Osteoblast (primary cell): ENCODE data around the gene LRRC14B. TPM values are rescaled to one million over a fixed set of nuclear protein-coding genes. Genes with fewer than 3 reads are reported as not detected.
A peak's percentile ranks its signal among the peaks of the same experiment; 100 is the strongest.
"Not testable (repeated sequence)": the region's sequence is repeated elsewhere in the genome, so short reads cannot be mapped to it uniquely, and the experiment has no call there.

Experiments
- DNase-seq: peaks from one replicate; pipeline ENCODE4 v3.0.0; 2011; ENCODE audit warnings: low spot score, mixed read lengths; ENCODE audit not compliant: insufficient read length; ENCODE audit errors: missing footprints
- H2AFZ ChIP-seq: 2 replicates; pipeline ENCODE4 v1.6.0; 2011; ENCODE audit warnings: mild to moderate bottlenecking, low read length
- H3K27ac ChIP-seq: 2 replicates; pipeline ENCODE4 v1.5.1; 2011; ENCODE audit warnings: mild to moderate bottlenecking, low read depth, low read length, moderate library complexity
- H3K27me3 ChIP-seq: 2 replicates; pipeline ENCODE4 v1.6.0; 2012; ENCODE audit warnings: mild to moderate bottlenecking, control low read depth, inconsistent platforms, low read length, moderate library complexity; ENCODE audit not compliant: insufficient read depth
- H3K36me3 ChIP-seq: 2 replicates; pipeline ENCODE4 v1.5.1; 2011; ENCODE audit warnings: mild to moderate bottlenecking, low read length, control low read depth, moderate library complexity; ENCODE audit not compliant: insufficient read depth
- H3K4me1 ChIP-seq: 2 replicates; pipeline ENCODE4 v1.5.1; 2011; ENCODE audit warnings: mild to moderate bottlenecking, low read length, control low read depth, moderate library complexity; ENCODE audit not compliant: insufficient read depth
- H3K4me2 ChIP-seq: 2 replicates; pipeline ENCODE4 v1.6.0; 2011; ENCODE audit warnings: mild to moderate bottlenecking, low read length; ENCODE audit not compliant: insufficient read depth
- H3K4me3 ChIP-seq: fragments of 200-600 bp; sonication (generic); 3 replicates; pipeline ENCODE4 v1.5.1; 2012; ENCODE audit warnings: mild to moderate bottlenecking, low read length, inconsistent platforms; ENCODE audit not compliant: insufficient read depth
- H3K79me2 ChIP-seq: 2 replicates; pipeline ENCODE4 v1.6.0; 2012; ENCODE audit warnings: mild to moderate bottlenecking, low read length, control low read depth, inconsistent platforms; ENCODE audit not compliant: insufficient read depth
- H3K9me3 ChIP-seq: 2 replicates; pipeline ENCODE4 v1.5.1; 2011; ENCODE audit warnings: low read depth, low read length, control low read depth
- H4K20me1 ChIP-seq: 2 replicates; pipeline ENCODE4 v1.6.0; 2012; ENCODE audit warnings: mild to moderate bottlenecking, low read length, control low read depth; ENCODE audit not compliant: insufficient read depth
- CTCF ChIP-seq: IDR thresholded peaks from 2 replicates; pipeline ENCODE4 v1.5.1; 2011; ENCODE audit warnings: mild to moderate bottlenecking, low read depth, low read length, moderate library complexity; ENCODE audit errors: extremely low read depth
- total RNA-seq: library from RNA; depleted of rRNA; stranded (reverse); fragments of >200 nt; gene quantifications from 2 replicates; pipeline ENCODE4 v1.2.3, GENCODE V29; 2012

LRRC14B gene
- total RNA-seq, 1 donor, result under 0.01 TPM

DNA sequence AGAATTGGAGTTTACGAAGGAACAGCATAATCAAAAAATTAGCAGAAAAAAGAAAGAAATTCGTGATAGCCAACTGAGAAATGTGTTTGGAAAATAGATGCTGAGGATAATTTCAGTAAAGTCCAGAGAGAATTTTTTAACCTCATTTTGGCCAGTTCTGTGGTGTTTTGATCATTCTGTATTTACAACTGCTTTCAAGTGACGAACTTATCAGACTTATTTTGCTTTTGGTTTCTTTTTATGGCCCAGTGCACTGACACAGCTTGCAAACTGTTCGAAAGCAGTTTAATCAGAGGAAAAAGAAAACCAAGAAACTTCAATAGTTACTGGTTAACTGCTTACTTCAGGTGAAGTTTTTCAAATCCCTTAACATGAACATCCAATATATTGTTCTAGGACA, 28.7 kb downstream of the LRRC14B start:
- Histone ChIP-seq H3K36me3 (peaks cover 9% of the 10 kb centered on the region), H2AFZ (no peak overlapping the region), H4K20me1 (peaks cover 41% of the 10 kb centered on the region), H3K4me1 (peaks cover 26% of the 10 kb centered on the region), H3K79me2 (peaks cover 78% of the 10 kb centered on the region), H3K4me3 (peak overlapping the region; percentile 95), H3K27me3 (no peaks in the 10 kb centered on the region), H3K4me2 (peak overlapping the region; percentile 99), H3K27ac (peak overlapping the region; percentile 80), H3K9me3 (no peaks in the 10 kb centered on the region)
- DNase-seq, result no peak
- no peak for TF ChIP-seq CTCF

GRCh38 chr5:222951-223715, 31.8 kb downstream of the LRRC14B start:
- Histone ChIP-seq H3K79me2 (peaks cover 68% of the 10 kb centered on the region), H3K4me1 (peaks cover 15% of the 10 kb centered on the region), H3K36me3 (peaks cover 32% of the 10 kb centered on the region), H3K27ac (peak overlapping the region; percentile 69), H3K4me2 (peak overlapping the region; percentile 61), H4K20me1 (peaks cover 44% of the 10 kb centered on the region)
- H2AFZ ChIP-seq, DNase-seq, H3K9me3 ChIP-seq, H3K4me3 ChIP-seq, H3K27me3 ChIP-seq: not testable (repeated sequence)

GRCh38 chr5:223791-224190, 32.5 kb downstream of the LRRC14B start:
- H3K27me3 ChIP-seq, result no peaks in the 10 kb centered on the region

GRCh38 chr5:225334-225733, 34.0 kb downstream of the LRRC14B start:
- Histone ChIP-seq H3K9me3 (no peaks in the 10 kb centered on the region), H3K4me2 (no peak overlapping the region), H3K27ac (no peak overlapping the region), H3K79me2 (peaks cover 46% of the 10 kb centered on the region), H3K36me3 (peaks cover 54% of the 10 kb centered on the region), H3K27me3 (no peaks in the 10 kb centered on the region), H4K20me1 (peaks cover 32% of the 10 kb centered on the region), H2AFZ (no peak overlapping the region), H3K4me3 (no peak overlapping the region), H3K4me1 (peaks cover 11% of the 10 kb centered on the region)
- TF ChIP-seq CTCF, result no peak
- no peak for DNase-seq

More at GRCh38 chr5:223791-224190, 32.5 kb downstream of the LRRC14B start:
- Histone ChIP-seq H3K79me2 (peaks cover 62% of the 10 kb centered on the region), H4K20me1 (peaks cover 43% of the 10 kb centered on the region), H2AFZ (no peak overlapping the region), H3K4me3 (no peak overlapping the region), H3K4me2 (no peak overlapping the region), H3K9me3 (no peaks in the 10 kb centered on the region), H3K4me1 (peaks cover 15% of the 10 kb centered on the region), H3K36me3 (peaks cover 39% of the 10 kb centered on the region), H3K27ac (peak overlapping the region; percentile 69)
- TF ChIP-seq CTCF, result no peak
- DNase-seq, result no peak

DNA sequence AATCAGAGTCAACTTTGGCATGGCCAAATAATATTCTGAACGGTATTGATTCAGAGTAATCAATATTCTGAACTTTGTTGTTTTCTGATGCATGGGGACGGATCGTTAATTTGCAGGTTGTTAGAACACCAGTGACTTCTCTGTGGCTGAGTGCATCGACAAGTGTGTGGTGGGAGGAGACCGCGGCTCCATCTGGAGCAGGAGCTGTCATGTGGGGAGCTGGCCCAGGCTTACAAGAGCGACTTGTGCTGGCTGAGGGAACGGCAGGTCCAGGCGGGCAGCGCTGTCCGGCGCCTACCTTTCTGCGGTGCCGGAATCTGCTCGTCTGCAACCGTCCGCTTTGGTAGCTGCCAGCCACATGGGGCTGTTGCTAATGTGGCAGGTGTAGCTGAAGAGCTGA, 36.1 kb downstream of the LRRC14B start:
- Histone ChIP-seq H4K20me1 (peaks cover 26% of the 10 kb centered on the region), H3K36me3 (peaks cover 66% of the 10 kb centered on the region), H3K79me2 (peaks cover 26% of the 10 kb centered on the region)
- not testable (repeated sequence) for H3K27ac ChIP-seq, H3K4me2 ChIP-seq, H3K9me3 ChIP-seq, DNase-seq, H3K4me3 ChIP-seq, H3K27me3 ChIP-seq, H2AFZ ChIP-seq, H3K4me1 ChIP-seq
